HEK293 (cell line): ENCODE data around the gene RAD51C.
A peak's percentile ranks its signal among the peaks of the same experiment; 100 is the strongest.

Experiments
- CTCF ChIA-PET: fragments of 350-600 bp; formaldehyde crosslinking; extraction: SDS; loops from one replicate; lab custom pipeline; 2021; ENCODE audit warnings: antibody characterized with exemption; lab: Yijun Ruan, JAX
- POLR2A ChIA-PET: fragments of 300-600 bp; formaldehyde crosslinking; extraction: SDS; loops from one replicate; lab custom pipeline; 2020; ENCODE audit warnings: antibody characterized with exemption, inconsistent platforms; lab: Yijun Ruan, JAX
- H3K27ac ChIP-seq: fragments of 200-500 bp; sonication (Bioruptor generic); 2 replicates; pipeline ENCODE4 v1.5.1; 2014; ENCODE audit warnings: low read depth, low read length, control low read depth, inconsistent platforms; ENCODE audit errors: extremely low read depth
- H3K36me3 ChIP-seq, 2 experiments: fragments of 200-500 bp in 1 of 2; sonication (Bioruptor generic) in 1 of 2; 1 replicate in 1 of 2; 2 replicates in 1 of 2; pipeline ENCODE4 v1.5.1; 2014 to 2017; ENCODE audit warnings: inconsistent platforms in 2 of 2, low read length in 2 of 2; ENCODE audit not compliant: control insufficient read depth in 2 of 2, insufficient read depth in 1 of 2
- H3K4me1 ChIP-seq: fragments of 200-500 bp; sonication (Bioruptor generic); 2 replicates; pipeline ENCODE4 v1.5.1; 2014; ENCODE audit warnings: mild to moderate bottlenecking, low read length, inconsistent platforms; ENCODE audit not compliant: control insufficient read depth, insufficient read depth
- H3K4me3 ChIP-seq: 2 replicates; pipeline ENCODE4 v1.5.1; 2011; ENCODE audit warnings: low read depth, mild to moderate bottlenecking, control low read depth, low read length, moderate library complexity
- H3K9me3 ChIP-seq: fragments of 200-500 bp; sonication (Bioruptor generic); 2 replicates; pipeline ENCODE4 v1.5.1; 2014; ENCODE audit warnings: low read depth, low read length, inconsistent platforms; ENCODE audit not compliant: control insufficient read depth, insufficient read depth
- GLI4 ChIP-seq: fragments of 450-650 bp; formaldehyde crosslinking; IDR thresholded peaks from 2 replicates; pipeline ENCODE4 v1.5.1; 2016; ENCODE audit warnings: missing biosample characterization, missing genetic modification characterization
- GLIS2 ChIP-seq: fragments of 450-650 bp; formaldehyde crosslinking; IDR thresholded peaks from 2 replicates; pipeline ENCODE4 v1.5.1; 2016; ENCODE audit warnings: missing biosample characterization, missing genetic modification characterization
- HOXD13 ChIP-seq: sonication (generic); formaldehyde crosslinking; IDR thresholded peaks from 2 replicates; pipeline ENCODE4 v1.8.0; 2022; ENCODE audit warnings: missing genetic modification reagents, borderline replicate concordance
- KLF1 ChIP-seq: fragments of 450-650 bp; formaldehyde crosslinking; IDR thresholded peaks from 2 replicates; pipeline ENCODE4 v1.5.1; 2016; ENCODE audit warnings: missing biosample characterization, missing genetic modification characterization
- KLF10 ChIP-seq: fragments of 450-650 bp; IDR thresholded peaks from 2 replicates; pipeline ENCODE4 v1.5.1; 2018; ENCODE audit warnings: missing biosample characterization, mild to moderate bottlenecking, missing genetic modification characterization
- KLF9 ChIP-seq: fragments of 450-650 bp; formaldehyde crosslinking; IDR thresholded peaks from 2 replicates; pipeline ENCODE4 v1.5.1; 2016; ENCODE audit warnings: missing biosample characterization, missing genetic modification characterization, low read depth
- OSR2 ChIP-seq: fragments of 450-650 bp; formaldehyde crosslinking; IDR thresholded peaks from 2 replicates; pipeline ENCODE4 v1.5.1; 2016; ENCODE audit warnings: missing biosample characterization, missing genetic modification characterization
- PRDM6 ChIP-seq: fragments of 450-650 bp; formaldehyde crosslinking; IDR thresholded peaks from 2 replicates; pipeline ENCODE4 v1.5.1; 2017; ENCODE audit warnings: missing biosample characterization, missing genetic modification characterization
- ZBTB6 ChIP-seq: fragments of 450-650 bp; formaldehyde crosslinking; IDR thresholded peaks from 2 replicates; pipeline ENCODE4 v1.5.1; 2017; ENCODE audit warnings: missing biosample characterization, missing genetic modification characterization
- ZNF221 ChIP-seq: fragments of 450-650 bp; formaldehyde crosslinking; IDR thresholded peaks from 2 replicates; pipeline ENCODE4 v1.5.1; 2017; ENCODE audit warnings: missing biosample characterization, missing genetic modification characterization, borderline replicate concordance
- ZNF26 ChIP-seq: fragments of 450-650 bp; formaldehyde crosslinking; IDR thresholded peaks from 2 replicates; pipeline ENCODE4 v1.5.1; 2016; ENCODE audit warnings: missing biosample characterization, missing genetic modification characterization
- ZNF335 ChIP-seq: fragments of 450-650 bp; formaldehyde crosslinking; conservative IDR thresholded peaks from 2 replicates; pipeline ENCODE4 v1.5.1; 2016; ENCODE audit warnings: missing biosample characterization, missing genetic modification characterization
- ZNF561 ChIP-seq: fragments of 450-650 bp; IDR thresholded peaks from 2 replicates; pipeline ENCODE4 v1.5.1; 2018; ENCODE audit warnings: missing biosample characterization, missing genetic modification characterization, borderline replicate concordance
- ZNF596 ChIP-seq: fragments of 450-650 bp; IDR thresholded peaks from 2 replicates; pipeline ENCODE4 v1.5.0; 2018; ENCODE audit warnings: missing biosample characterization, mild to moderate bottlenecking, missing genetic modification characterization, moderate library complexity
- ZNF629 ChIP-seq: fragments of 450-650 bp; formaldehyde crosslinking; IDR thresholded peaks from 2 replicates; pipeline ENCODE4 v1.5.1; 2017; ENCODE audit warnings: missing biosample characterization, missing genetic modification characterization
- ZNF645 ChIP-seq: fragments of 450-650 bp; formaldehyde crosslinking; IDR thresholded peaks from 2 replicates; pipeline ENCODE4; 2016; ENCODE audit warnings: missing biosample characterization, missing genetic modification characterization
- ZNF658 ChIP-seq: fragments of 450-650 bp; formaldehyde crosslinking; IDR thresholded peaks from 2 replicates; pipeline ENCODE4; 2016; ENCODE audit warnings: missing biosample characterization, missing genetic modification characterization
- ZNF660 ChIP-seq: fragments of 450-650 bp; IDR thresholded peaks from 2 replicates; pipeline ENCODE4 v1.5.1; 2018; ENCODE audit warnings: missing biosample characterization, mild to moderate bottlenecking, missing genetic modification characterization
- ZNF677 ChIP-seq: fragments of 450-650 bp; IDR thresholded peaks from 2 replicates; pipeline ENCODE4 v1.5.0; 2018; ENCODE audit warnings: missing biosample characterization, mild to moderate bottlenecking, missing genetic modification characterization, moderate library complexity
- ZNF791 ChIP-seq: fragments of 450-650 bp; formaldehyde crosslinking; IDR thresholded peaks from 2 replicates; pipeline ENCODE4 v1.5.1; 2016; ENCODE audit warnings: missing biosample characterization, missing genetic modification characterization
- ZNF830 ChIP-seq: fragments of 450-650 bp; IDR thresholded peaks from 2 replicates; pipeline ENCODE4 v1.5.0; 2018; ENCODE audit warnings: missing biosample characterization, missing genetic modification characterization, low read depth, mild to moderate bottlenecking, moderate library complexity
- ZSCAN16 ChIP-seq: fragments of 450-650 bp; formaldehyde crosslinking; IDR thresholded peaks from 2 replicates; pipeline ENCODE4 v1.5.1; 2016; ENCODE audit warnings: missing biosample characterization, missing genetic modification characterization

Gene RAD51C

GRCh38 chr17:58660621-58661020 lies 31.8 kb upstream of the RAD51C start:
- CTCF ChIA-PET, result interaction anchor here (0.6 to 1.0 kb wide), 5 partner anchors 20 to 310 kb away, joined by 3 to 7 read pairs (median 3); no protein-coding TSS in a partner anchor
- no peak for TF ChIP-seq ZNF658 (tag by site-specific recombination)
- TF ChIP-seq ZSCAN16, result no peak
- no peak for TF ChIP-seq KLF1 (tag by site-specific recombination)

GRCh38 chr17:58661499-58661898 lies 30.9 kb upstream of the RAD51C start:
- H3K36me3 ChIP-seq, result no peaks in the 10 kb centered on the region
- H3K9me3 ChIP-seq, result no peaks in the 10 kb centered on the region
- no peak overlapping the region for H3K4me3 ChIP-seq
- no peaks in the 10 kb centered on the region for H3K4me1 ChIP-seq
- H3K27ac ChIP-seq, result no peak overlapping the region
- POLR2A ChIA-PET, result interaction anchor here (5.0 kb wide), 1 partner anchor 30 kb away, joined by 87 read pairs; no protein-coding TSS in a partner anchor
- TF ChIP-seq ZNF221 (tag by site-specific recombination) (no peak), HOXD13 (no peak), ZNF677 (tag by site-specific recombination) (no peak), GLIS2 (tag by site-specific recombination) (no peak), ZNF561 (tag by site-specific recombination) (no peak), GLI4 (tag by site-specific recombination) (no peak), ZNF791 (tag by site-specific recombination) (no peak), ZNF629 (no peak), KLF10 (tag by site-specific recombination) (no peak), KLF9 (tag by site-specific recombination) (no peak), ZNF26 (tag by site-specific recombination) (no peak), PRDM6 (tag by site-specific recombination) (no peak)
- TF ChIP-seq, all 188 proteins: peak for 0
- CTCF ChIA-PET, result no interaction called here

More at GRCh38 chr17:58660621-58661020, 31.8 kb upstream of the RAD51C start:
- H3K27ac ChIP-seq, result no peak overlapping the region
- H3K4me1 ChIP-seq, result no peaks in the 10 kb centered on the region
- H3K36me3 ChIP-seq, result no peaks in the 10 kb centered on the region
- POLR2A ChIA-PET, result interaction anchor here (5.0 kb wide), 1 partner anchor 29 kb away, joined by 87 read pairs; no protein-coding TSS in a partner anchor
- no peak overlapping the region for H3K4me3 ChIP-seq
- H3K9me3 ChIP-seq, result no peaks in the 10 kb centered on the region

- Histone ChIP-seq H3K4me1 (no peaks in the 10 kb centered on the region), H3K4me3 (no peak overlapping the region), H3K9me3 (no peaks in the 10 kb centered on the region), H3K36me3 (no peaks in the 10 kb centered on the region), H3K27ac (no peak overlapping the region)
- CTCF ChIA-PET, result no interaction called here
- POLR2A ChIA-PET, result no interaction called here
- no peak for TF ChIP-seq ZNF660 (tag by site-specific recombination)
- no peak for TF ChIP-seq ZNF596
- 0 out of 2 replicates have a peak, but pooled peaks have one; percentile 18 for TF ChIP-seq ZNF335 (tag by site-specific recombination)
- no peak for TF ChIP-seq ZNF830 (tag by site-specific recombination)
- no peak for TF ChIP-seq ZBTB6 (tag by site-specific recombination)
- no peak for TF ChIP-seq OSR2
- no peak for TF ChIP-seq ZNF645 (tag by site-specific recombination)
- no peak for TF ChIP-seq ZNF561 (tag by site-specific recombination)
Measured at GRCh38 chr17:58664302-58664701, 28.1 kb upstream of the RAD51C start.
